Esophagus squamous epithelium (tissue), 5 donors: ENCODE results near the gene CCDC187. TPM values are rescaled to one million over a fixed set of nuclear protein-coding genes. Genes with fewer than 3 reads are reported as not detected.

Source experiments
- DNase-seq: peaks from one replicate; lab custom pipeline; 2025; lab: John Stamatoyannopoulos, UW
- H3K27ac ChIP-seq, 4 donors: fragments of 200-600 bp; sonication (generic); one replicate each; pipeline ENCODE4 v1.5.1; 2016 to 2019; ENCODE audit warnings: mild to moderate bottlenecking in 1 of 4
- H3K27me3 ChIP-seq, 4 donors: fragments of 200-600 bp; sonication (generic); 1 replicate in 3 of 4; 2 replicates in 1 of 4; pipeline versions ENCODE4 v1.5.1 to v1.6.0; 2017 to 2021; ENCODE audit warnings: antibody characterized with exemption in 1 of 4
- H3K36me3 ChIP-seq, 3 donors: fragments of 200-600 bp; sonication (generic); one replicate each; pipeline ENCODE4 v1.5.1; 2016 to 2019
- H3K4me1 ChIP-seq, 3 donors: fragments of 200-600 bp; sonication (generic); one replicate each; pipeline ENCODE4 v1.5.1; 2017 to 2019
- H3K4me3 ChIP-seq, 4 donors: fragments of 200-600 bp; sonication (generic); 1 replicate in 3 of 4; 2 replicates in 1 of 4; pipeline ENCODE4 v1.5.1; 2016 to 2019; ENCODE audit warnings: mild to moderate bottlenecking in 2 of 4, moderate library complexity in 1 of 4
- H3K9me3 ChIP-seq, 3 donors: fragments of 200-600 bp; sonication (generic); one replicate each; pipeline ENCODE4 v1.5.1; 2016 to 2019
- CTCF ChIP-seq, 6 experiments: fragments of 450-650 bp in 4 of 6; fragments of 200-600 bp in 2 of 6; sonication (generic) in 2 of 6; IDR thresholded peaks; one replicate each; pipeline ENCODE4 v1.5.1; 2016 to 2019; ENCODE audit warnings: antibody characterized with exemption in 6 of 6, mild to moderate bottlenecking in 4 of 6, moderate library complexity in 4 of 6
- POLR2A ChIP-seq, 4 donors: fragments of 450-650 bp; IDR thresholded peaks; one replicate each; pipeline ENCODE4 v1.6.1; 2017; ENCODE audit warnings: antibody characterized with exemption in 4 of 4, mild to moderate bottlenecking in 4 of 4, moderate library complexity in 3 of 4
- WGBS, 2 donors: methylation state at CpG; one replicate each; pipeline ENCODE4 v1.1.5; 2018; 5-methylcytosine and 5-hydroxymethylcytosine counted together
- intact Hi-C: fragments of 100-400 bp; cut with DNase I; formaldehyde crosslinking; loops from one replicate; pipeline ENCODE4 v1.15.0; 2022
- total RNA-seq, 4 donors: library from RNA; depleted of rRNA; stranded (reverse); fragments of >200 nt; gene quantifications; one replicate each; pipeline ENCODE4 v1.1.0, GENCODE V29; 2016
- donor health status: DM: yes; HTN: yes; CAD: no.

Gene CCDC187
- total RNA-seq, 4 donors from 2014 or later, result not detected

- intact Hi-C loops, result no loop called here
- TF ChIP-seq POLR2A (IDR thresholded peaks at IDR 0.05) (no peak), CTCF (IDR thresholded peaks at IDR 0.05) (no peak)
- 41 to 47% methylated on average over 15 of the region's 50 CpGs for WGBS, 2 donors
- H3K9me3 ChIP-seq, result no peaks in the 10 kb centered on the region
- no peak overlapping the region for H3K4me3 ChIP-seq
- DNase-seq, result no peak
- H3K27me3 ChIP-seq, result peaks cover 0 to 80% (median 0%) of the 10 kb centered on the region in 4 donors
- H3K4me1 ChIP-seq, result peaks cover 0 to 35% (median 0%) of the 10 kb centered on the region in 3 donors
- H3K36me3 ChIP-seq, result no peaks in the 10 kb centered on the region
- H3K27ac ChIP-seq, result no peak overlapping the region
These were observed 52.4 kb downstream of the CCDC187 start for GRCh38 chr9:136251264-136252115.

GRCh38 chr9:136250676-136251075 lies 53.2 kb downstream of the CCDC187 start:
- Histone ChIP-seq H3K4me3 (no peak overlapping the region), H3K36me3 (no peaks in the 10 kb centered on the region), H3K27me3 (peaks cover 0 to 77% (median 0%) of the 10 kb centered on the region in 4 donors), H3K27ac (no peak overlapping the region), H3K4me1 (peaks cover 0 to 42% (median 0%) of the 10 kb centered on the region in 3 donors), H3K9me3 (no peaks in the 10 kb centered on the region)
- intact Hi-C loops, result no loop called here
- WGBS, 2 donors, result 37 to 67% methylated on average over 2 to 3 of the region's 10 CpGs
- DNase-seq, result no peak
- TF ChIP-seq CTCF (IDR thresholded peaks at IDR 0.05) (no peak), POLR2A (IDR thresholded peaks at IDR 0.05) (no peak)

GRCh38 chr9:136249877-136250559 lies 53.9 kb downstream of the CCDC187 start:
- no peak for TF ChIP-seq POLR2A (IDR thresholded peaks at IDR 0.05)
- TF ChIP-seq CTCF (IDR thresholded peaks at IDR 0.05), result no peak
- WGBS, 2 donors, result 78 to 86% methylated on average over 19 to 25 of the region's 30 CpGs
- Histone ChIP-seq H3K27ac (no peak overlapping the region), H3K27me3 (peaks cover 0 to 70% (median 0%) of the 10 kb centered on the region in 4 donors), H3K4me1 (peaks cover under 1 to 46% (median 3%) of the 10 kb centered on the region in 3 donors), H3K36me3 (no peaks in the 10 kb centered on the region), H3K9me3 (no peaks in the 10 kb centered on the region), H3K4me3 (no peak overlapping the region)
- intact Hi-C loops, result no loop called here
- DNase-seq, result no peak

- no peaks in the 10 kb centered on the region for H3K36me3 ChIP-seq
- TF ChIP-seq POLR2A (IDR thresholded peaks at IDR 0.05), result no peak
- no peak for TF ChIP-seq CTCF (IDR thresholded peaks at IDR 0.05)
- DNase-seq, result no peak
- no peak overlapping the region for H3K27ac ChIP-seq
- intact Hi-C loops, result no loop called here
- WGBS, 2 donors, result 77 to 86% methylated on average over 15 to 19 of the region's 30 CpGs
- peaks cover 0 to 62% (median 0%) of the 10 kb centered on the region in 4 donors for H3K27me3 ChIP-seq
- no peaks in the 10 kb centered on the region for H3K9me3 ChIP-seq
- peaks cover 8 to 54% (median 11%) of the 10 kb centered on the region in 3 donors for H3K4me1 ChIP-seq
- H3K4me3 ChIP-seq, result no peak overlapping the region
These were observed 54.7 kb downstream of the CCDC187 start for GRCh38 chr9:136248951-136249876.
